ENCODE data around the gene IGFL1. TPM values are rescaled to one million over a fixed set of nuclear protein-coding genes. Genes with fewer than 3 reads are reported as not detected.

The IGFL1 gene
- total and polyA plus RNA-seq, 2 of the 8 experiments (the other 6 are each of a cell fraction or from before 2014, with no cell fraction given): not detected

DNA sequence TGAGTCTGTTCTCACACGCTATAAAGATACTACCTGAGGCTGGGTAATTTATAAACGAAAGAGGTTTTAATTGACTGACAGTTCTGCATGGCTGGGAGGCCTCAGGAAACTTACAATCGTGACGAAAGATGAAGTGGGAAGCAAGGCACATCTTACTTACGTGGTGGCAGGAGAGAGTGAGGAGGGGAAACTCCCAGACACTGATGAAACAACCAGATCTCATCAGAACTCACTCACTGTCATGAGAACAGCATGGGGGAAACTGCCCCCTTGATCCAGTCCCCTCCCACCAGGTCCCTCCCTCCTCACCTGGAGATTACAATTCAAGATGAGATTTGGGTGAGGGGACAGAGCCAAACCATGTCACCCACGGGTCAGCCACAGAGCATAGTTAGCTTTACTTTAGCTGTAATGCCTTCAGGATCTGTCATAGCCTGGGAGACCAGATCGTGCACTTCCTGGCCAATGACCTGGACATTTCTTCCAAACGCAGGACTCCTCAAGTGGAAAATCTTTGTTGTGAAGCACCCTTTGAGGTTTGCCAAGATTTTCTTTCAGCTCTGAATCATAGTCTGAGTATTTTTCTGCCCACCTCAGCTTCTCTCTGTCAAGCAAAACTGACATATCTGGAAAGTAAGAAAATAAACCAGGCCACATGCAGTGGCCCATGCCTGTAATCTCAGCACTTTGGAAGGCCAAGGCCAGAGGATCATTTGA is 42.1 kb downstream of the IGFL1 start:
- TF ChIP-seq, protein P1, sequence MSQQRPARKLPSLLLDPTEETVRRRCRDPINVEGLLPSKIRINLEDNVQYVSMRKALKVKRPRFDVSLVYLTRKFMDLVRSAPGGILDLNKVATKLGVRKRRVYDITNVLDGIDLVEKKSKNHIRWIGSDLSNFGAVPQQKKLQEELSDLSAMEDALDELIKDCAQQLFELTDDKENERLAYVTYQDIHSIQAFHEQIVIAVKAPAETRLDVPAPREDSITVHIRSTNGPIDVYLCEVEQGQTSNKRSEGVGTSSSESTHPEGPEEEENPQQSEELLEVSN (IDR thresholded peaks at IDR 0.05): no peak
- TF ChIP-seq JUND (IDR thresholded peaks at IDR 0.05; ENCODE audit: low read length): no peak
- no peak for TF ChIP-seq EP300 (IDR thresholded peaks at IDR 0.05; ENCODE audit: borderline replicate concordance in 1 of 2, low read depth in 2 of 2, low read length in 2 of 2)
- Histone ChIP-seq H3K9me3 (ENCODE audit: insufficient read depth in 2 of 2, low read depth in 1 of 2, low read length in 1 of 2) (no peaks in the 10 kb centered on the region), H3K27ac (ENCODE audit: low read depth, low read length) (no peak overlapping the region), H3K4me2 (ENCODE audit: insufficient read depth in 1 of 2, low read depth in 2 of 2, low read length in 2 of 2) (peak overlapping the region in 1 of 2 experiments; percentile 35; a peak in 3 of 4 replicates), H3K23me2 (ENCODE audit: low read depth, low read length) (no peaks in the 10 kb centered on the region; the same call in 1 of the 2 replicates), H2BK120ac (replicated peaks; ENCODE audit: low read depth, low read length) (peak overlapping the region; percentile 97), H2BK20ac (ENCODE audit: low read length) (peak overlapping the region; percentile 38; the same call in 1 of the 2 replicates), H2AFZ (ENCODE audit: low read length) (0 out of 2 replicates have a peak overlapping the region, but pooled peaks have one; percentile 83), H2BK5ac (ENCODE audit: low read depth, low read length) (peak overlapping the region; percentile 88; the same call in 1 of the 2 replicates), H2AK5ac (ENCODE audit: low read depth, low read length) (no peak overlapping the region), H3K23ac (ENCODE audit: insufficient read length) (no peak overlapping the region), H2BK12ac (ENCODE audit: low read depth, low read length) (peak overlapping the region; percentile 5; the same call in 1 of the 2 replicates), H3K27me3 (replicated peaks in 1 of 4; ENCODE audit: control insufficient read depth in 3 of 4, extremely low read depth in 1 of 4, insufficient read depth in 3 of 4, low read length in 3 of 4) (no peaks in the 10 kb centered on the region), H4K5ac (ENCODE audit: insufficient read length, low read depth, low read length) (peak overlapping the region; percentile 56), H3K4me3 (ENCODE audit: extremely low read depth in 1 of 4, insufficient read depth in 2 of 4, low read depth in 3 of 4, low read length in 4 of 4) (no peak overlapping the region), H4K20me1 (replicated peaks in 1 of 2; ENCODE audit: control insufficient read depth in 1 of 2, insufficient read depth in 2 of 2, low read length in 2 of 2) (no peaks in the 10 kb centered on the region), H3K36me3 (ENCODE audit: control insufficient read depth in 2 of 4, insufficient read depth in 4 of 4, low read length in 3 of 4) (no peaks in the 10 kb centered on the region), H3K4me1 (replicated peaks in 1 of 4; ENCODE audit: control insufficient read depth in 3 of 4, insufficient read depth in 4 of 4, low read length in 3 of 4) (peaks cover 7 to 12% (median 9%) of the 10 kb centered on the region in 4 experiments), H3K56ac (replicated peaks; ENCODE audit: insufficient read length, low read depth, low read length) (no peak overlapping the region), H3K18ac (ENCODE audit: extremely low read depth, low read length) (peak overlapping the region; percentile 26), H3K9ac (replicated peaks in 1 of 4; ENCODE audit: extremely low read depth in 1 of 4, low read depth in 3 of 4, low read length in 3 of 4) (no peak overlapping the region), H2BK15ac (ENCODE audit: low read length) (peak overlapping the region; percentile 92; the same call in 1 of the 2 replicates), H4K8ac (ENCODE audit: extremely low read depth, insufficient read depth, low read length) (no peak overlapping the region), H3K14ac (ENCODE audit: insufficient read length) (no peak overlapping the region), H3K79me2 (ENCODE audit: control insufficient read depth in 1 of 2, insufficient read depth in 2 of 2, low read length in 2 of 2) (no peaks in the 10 kb centered on the region), H4K91ac (replicated peaks; ENCODE audit: insufficient read length, low read length) (peak overlapping the region; percentile 97), H3K79me1 (ENCODE audit: low read depth, low read length) (no peaks in the 10 kb centered on the region), H3K4ac (replicated peaks; ENCODE audit: insufficient read length, low read depth, low read length) (peak overlapping the region; percentile 78)
- ChIA-PET POLR2A (ENCODE audit: partially characterized antibody) (interaction anchor here (0.6 to 1.6 kb wide), 3 partner anchors 32 to 139 kb away, joined by 3 to 4 read pairs (median 3); no protein-coding TSS in a partner anchor), CTCF (ENCODE audit: partially characterized antibody) (interaction anchor here (0.8 to 1.8 kb wide), 5 partner anchors 9 to 243 kb away, joined by 3 to 6 read pairs (median 5); partner anchors contain the start of gene HIF3A)
- FAIRE-seq (no peak), DNase-seq (ENCODE audit: low read depth in 1 of 2, low spot score in 2 of 2) (no peak)
- WGBS, 2 experiments (ENCODE audit: extremely low coverage in 1 of 2, insufficient coverage in 1 of 2, insufficient read length in 1 of 2, insufficient replicate concordance in 2 of 2, low coverage in 1 of 2, low lambda C conversion rate in 2 of 2, missing lambda C conversion rate in 1 of 2): 73% methylated on average over 8 of the region's 8 CpGs; no CpG with 5 or more reads in 1 of the 2 experiments

Data from H1 (cell line).